Hepatocyte (in vitro differentiated cells): Measurements from ENCODE around the gene SYNE2. TPM values are rescaled to one million over a fixed set of nuclear protein-coding genes. Genes with fewer than 3 reads are reported as not detected.

Experiments
- DNase-seq: peaks from one replicate; pipeline ENCODE4 v3.0.0-alpha.2; 2016; ENCODE audit warnings: low spot score
- H2AFZ ChIP-seq: fragments of 200-600 bp; sonication (generic); 2 replicates; pipeline ENCODE4 v1.6.0; 2016; ENCODE audit warnings: antibody characterized with exemption, mild to moderate bottlenecking
- H3K27ac ChIP-seq: fragments of 200-600 bp; sonication (generic); 2 replicates; pipeline ENCODE4 v1.5.1; 2016; ENCODE audit warnings: mild to moderate bottlenecking
- H3K27me3 ChIP-seq: fragments of 200-600 bp; sonication (generic); 2 replicates; pipeline ENCODE4 v1.6.1; 2016
- H3K36me3 ChIP-seq: fragments of 200-600 bp; sonication (generic); replicated peaks from 2 replicates; pipeline ENCODE4 v1.5.1; 2016; ENCODE audit warnings: low read depth; ENCODE audit not compliant: insufficient read depth
- H3K4me1 ChIP-seq: fragments of 200-600 bp; sonication (generic); 2 replicates; pipeline ENCODE4 v1.5.1; 2016; ENCODE audit warnings: mild to moderate bottlenecking, moderate library complexity; ENCODE audit not compliant: insufficient read depth
- H3K4me2 ChIP-seq: fragments of 200-600 bp; sonication (generic); 2 replicates; pipeline ENCODE4 v1.6.0; 2016
- H3K4me3 ChIP-seq: fragments of 200-600 bp; sonication (generic); 2 replicates; pipeline ENCODE4 v1.5.1; 2016; ENCODE audit warnings: mild to moderate bottlenecking
- H3K79me2 ChIP-seq: fragments of 200-600 bp; sonication (generic); 2 replicates; pipeline ENCODE4 v1.6.0; 2017; ENCODE audit warnings: mild to moderate bottlenecking
- H3K9me2 ChIP-seq: fragments of 200-600 bp; sonication (generic); replicated peaks from 2 replicates; pipeline ENCODE4 v1.6.0; 2017; ENCODE audit warnings: mild to moderate bottlenecking; ENCODE audit not compliant: insufficient read depth
- H3K9me3 ChIP-seq: fragments of 200-600 bp; sonication (generic); 2 replicates; pipeline ENCODE4 v1.5.1; 2016; ENCODE audit warnings: low read depth, mild to moderate bottlenecking
- H4K20me1 ChIP-seq: fragments of 200-600 bp; sonication (generic); 2 replicates; pipeline ENCODE4 v1.6.0; 2016; ENCODE audit warnings: mild to moderate bottlenecking; ENCODE audit not compliant: insufficient read depth, poor library complexity, severe bottlenecking
- CTCF ChIP-seq: fragments of 200-600 bp; sonication (generic); IDR thresholded peaks from 2 replicates; pipeline ENCODE4 v1.5.1; 2016; ENCODE audit warnings: antibody characterized with exemption, mild to moderate bottlenecking; ENCODE audit not compliant: poor library complexity
- EZH2 ChIP-seq: fragments of 200-600 bp; sonication (generic); IDR thresholded peaks from 2 replicates; pipeline ENCODE4 v1.6.1; 2016; ENCODE audit warnings: antibody characterized with exemption, mild to moderate bottlenecking, borderline replicate concordance
- EZH2phosphoT487 ChIP-seq: fragments of 200-600 bp; sonication (generic); IDR thresholded peaks from one replicate; pipeline ENCODE4 v1.6.1; 2018; ENCODE audit warnings: antibody characterized with exemption, mild to moderate bottlenecking, low read depth, moderate library complexity; ENCODE audit not compliant: unreplicated experiment, severe bottlenecking
- WGBS: methylation state at CpG from one replicate; pipeline ENCODE4 v1.1.6; 2016; ENCODE audit warnings: low lambda C conversion rate; ENCODE audit errors: missing lambda C conversion rate; 5-methylcytosine and 5-hydroxymethylcytosine counted together
- polyA plus RNA-seq: library from polyadenylated mRNA; unstranded; fragments of >200 nt; fragmentation: Nextera tagmentation; extraction: Ambion mirVana; gene quantifications from 2 replicates; pipeline ENCODE4 v1.2.1, GENCODE V29; 2016
- total RNA-seq: library from RNA; depleted of rRNA; stranded (reverse); fragments of >200 nt; gene quantifications from 2 replicates; pipeline ENCODE4 v1.2.3, GENCODE V29; 2014

Gene SYNE2
- total and polyA plus RNA-seq, 2 experiments from 2014 or later: 21.0 to 58.6 TPM

GRCh38 chr14:63910583-63911363 is 58.0 kb downstream of the SYNE2 start:
- no peak overlapping the region for H2AFZ ChIP-seq
- TF ChIP-seq CTCF: no peak
- TF ChIP-seq EZH2phosphoT487: no peak
- TF ChIP-seq EZH2: no peak
- H3K36me3 ChIP-seq: no peaks in the 10 kb centered on the region
- H3K27ac ChIP-seq: no peak overlapping the region
- H4K20me1 ChIP-seq: no peaks in the 10 kb centered on the region
- H3K9me2 ChIP-seq: no peaks in the 10 kb centered on the region
- H3K9me3 ChIP-seq: no peaks in the 10 kb centered on the region
- no peak overlapping the region for H3K4me3 ChIP-seq
- peaks cover 18% of the 10 kb centered on the region for H3K79me2 ChIP-seq
- no peak for DNase-seq
- H3K27me3 ChIP-seq: no peaks in the 10 kb centered on the region
- H3K4me2 ChIP-seq: no peak overlapping the region
- H3K4me1 ChIP-seq: peaks cover 8% of the 10 kb centered on the region
- WGBS: 77% methylated on average over 7 of the region's 7 CpGs

GRCh38 chr14:63911404-63911803 is 58.6 kb downstream of the SYNE2 start:
- Histone ChIP-seq H3K4me2 (no peak overlapping the region), H3K4me3 (no peak overlapping the region), H3K27me3 (no peaks in the 10 kb centered on the region), H3K9me2 (no peaks in the 10 kb centered on the region), H2AFZ (no peak overlapping the region), H4K20me1 (no peaks in the 10 kb centered on the region), H3K36me3 (no peaks in the 10 kb centered on the region), H3K79me2 (peaks cover 15% of the 10 kb centered on the region), H3K4me1 (peaks cover 8% of the 10 kb centered on the region), H3K9me3 (no peaks in the 10 kb centered on the region), H3K27ac (no peak overlapping the region)
- 94% methylated on average over 1 of the region's 1 CpG for WGBS
- TF ChIP-seq CTCF (no peak), EZH2 (no peak), EZH2phosphoT487 (no peak)
- DNase-seq: no peak

- no peak overlapping the region for H3K4me2 ChIP-seq
- no peaks in the 10 kb centered on the region for H4K20me1 ChIP-seq
- H3K27ac ChIP-seq: no peak overlapping the region
- DNase-seq: no peak
- no peak for TF ChIP-seq CTCF
- no peak for TF ChIP-seq EZH2phosphoT487
- no peak for TF ChIP-seq EZH2
- WGBS: 53% methylated on average over 1 of the region's 1 CpG
- peaks cover 12% of the 10 kb centered on the region for H3K4me1 ChIP-seq
- H2AFZ ChIP-seq: no peak overlapping the region
- H3K9me3 ChIP-seq: no peaks in the 10 kb centered on the region
- no peaks in the 10 kb centered on the region for H3K36me3 ChIP-seq
- H3K4me3 ChIP-seq: no peak overlapping the region
- H3K27me3 ChIP-seq: no peaks in the 10 kb centered on the region
- H3K9me2 ChIP-seq: no peaks in the 10 kb centered on the region
- H3K79me2 ChIP-seq: peaks cover 6% of the 10 kb centered on the region
These were observed 59.5 kb downstream of the SYNE2 start for GRCh38 chr14:63912286-63912685.
